Measurements from ENCODE around the gene CCNK.

CCNK gene

DNA sequence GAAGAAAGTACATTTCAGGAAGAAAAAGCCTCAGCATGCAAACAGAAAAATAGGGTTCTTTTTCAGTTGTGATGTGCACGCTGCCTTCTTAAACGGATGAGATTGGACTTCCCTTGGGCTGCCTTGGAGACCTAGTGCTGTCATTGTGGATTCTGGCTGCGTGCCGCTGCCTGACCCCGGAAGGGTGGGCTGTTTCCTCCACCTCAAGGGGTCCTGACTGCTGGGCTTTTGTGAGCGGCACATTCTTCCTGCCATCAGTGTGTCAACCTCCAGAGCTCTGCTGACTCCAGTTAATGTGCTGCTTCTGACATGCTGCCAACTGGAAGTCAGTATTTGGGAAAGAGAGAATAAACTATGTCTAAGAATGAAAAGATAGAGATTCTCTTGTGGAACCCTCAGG is 25.1 kb downstream of the CCNK start:
- TF ChIP-seq, protein P1, sequence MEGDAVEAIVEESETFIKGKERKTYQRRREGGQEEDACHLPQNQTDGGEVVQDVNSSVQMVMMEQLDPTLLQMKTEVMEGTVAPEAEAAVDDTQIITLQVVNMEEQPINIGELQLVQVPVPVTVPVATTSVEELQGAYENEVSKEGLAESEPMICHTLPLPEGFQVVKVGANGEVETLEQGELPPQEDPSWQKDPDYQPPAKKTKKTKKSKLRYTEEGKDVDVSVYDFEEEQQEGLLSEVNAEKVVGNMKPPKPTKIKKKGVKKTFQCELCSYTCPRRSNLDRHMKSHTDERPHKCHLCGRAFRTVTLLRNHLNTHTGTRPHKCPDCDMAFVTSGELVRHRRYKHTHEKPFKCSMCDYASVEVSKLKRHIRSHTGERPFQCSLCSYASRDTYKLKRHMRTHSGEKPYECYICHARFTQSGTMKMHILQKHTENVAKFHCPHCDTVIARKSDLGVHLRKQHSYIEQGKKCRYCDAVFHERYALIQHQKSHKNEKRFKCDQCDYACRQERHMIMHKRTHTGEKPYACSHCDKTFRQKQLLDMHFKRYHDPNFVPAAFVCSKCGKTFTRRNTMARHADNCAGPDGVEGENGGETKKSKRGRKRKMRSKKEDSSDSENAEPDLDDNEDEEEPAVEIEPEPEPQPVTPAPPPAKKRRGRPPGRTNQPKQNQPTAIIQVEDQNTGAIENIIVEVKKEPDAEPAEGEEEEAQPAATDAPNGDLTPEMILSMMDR (IDR thresholded peaks at IDR 0.05; ENCODE audit: low read depth, low read length), result no peak

DNA sequence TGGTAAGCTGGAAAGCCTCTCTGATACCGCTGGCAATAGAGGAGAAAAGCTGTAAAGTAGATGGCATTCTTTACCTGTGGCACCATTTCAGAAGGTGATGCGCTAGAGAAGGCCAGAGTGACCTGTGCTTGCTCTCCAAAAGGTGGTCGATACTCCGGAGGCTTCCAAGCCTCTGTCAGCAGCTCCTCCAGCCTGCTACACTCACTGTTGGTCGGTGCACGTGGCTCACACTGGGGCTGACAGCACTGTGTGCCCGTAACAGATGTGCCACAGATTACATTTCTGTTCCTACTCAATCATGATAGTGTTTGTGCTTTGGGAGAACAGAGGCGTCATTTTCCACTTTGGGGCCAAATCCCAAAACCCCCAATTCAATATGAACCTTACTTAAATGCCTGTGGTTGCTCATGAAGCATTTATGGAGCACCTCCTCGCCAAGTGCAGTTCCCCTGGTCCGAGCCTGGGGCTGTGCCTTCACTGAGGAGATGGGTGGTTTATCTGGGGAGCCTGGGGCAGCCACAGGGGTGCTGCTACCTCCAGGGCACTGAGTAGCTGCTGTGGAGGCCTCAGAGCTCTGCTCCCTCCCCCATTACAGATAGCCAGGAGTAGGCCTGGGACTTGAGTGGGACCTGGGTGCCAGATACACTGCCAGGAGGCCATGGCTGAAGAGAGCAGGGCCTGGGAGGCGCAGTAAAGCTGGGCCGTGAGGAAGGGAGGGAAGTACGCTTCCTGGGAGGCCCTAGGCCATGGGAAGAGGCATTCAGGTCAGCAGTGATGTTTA is 26.8 kb downstream of the CCNK start:
- no peak overlapping the region for H3K4me3 ChIP-seq (ENCODE audit: low read depth, low read length)
- TF ChIP-seq, protein P1 (IDR thresholded peaks at IDR 0.05; ENCODE audit: low read depth, low read length), result no peak

More for the DNA sequence above, 25.1 kb downstream of the CCNK start:
- no peak overlapping the region for H3K4me3 ChIP-seq (ENCODE audit: low read depth, low read length)

DNA sequence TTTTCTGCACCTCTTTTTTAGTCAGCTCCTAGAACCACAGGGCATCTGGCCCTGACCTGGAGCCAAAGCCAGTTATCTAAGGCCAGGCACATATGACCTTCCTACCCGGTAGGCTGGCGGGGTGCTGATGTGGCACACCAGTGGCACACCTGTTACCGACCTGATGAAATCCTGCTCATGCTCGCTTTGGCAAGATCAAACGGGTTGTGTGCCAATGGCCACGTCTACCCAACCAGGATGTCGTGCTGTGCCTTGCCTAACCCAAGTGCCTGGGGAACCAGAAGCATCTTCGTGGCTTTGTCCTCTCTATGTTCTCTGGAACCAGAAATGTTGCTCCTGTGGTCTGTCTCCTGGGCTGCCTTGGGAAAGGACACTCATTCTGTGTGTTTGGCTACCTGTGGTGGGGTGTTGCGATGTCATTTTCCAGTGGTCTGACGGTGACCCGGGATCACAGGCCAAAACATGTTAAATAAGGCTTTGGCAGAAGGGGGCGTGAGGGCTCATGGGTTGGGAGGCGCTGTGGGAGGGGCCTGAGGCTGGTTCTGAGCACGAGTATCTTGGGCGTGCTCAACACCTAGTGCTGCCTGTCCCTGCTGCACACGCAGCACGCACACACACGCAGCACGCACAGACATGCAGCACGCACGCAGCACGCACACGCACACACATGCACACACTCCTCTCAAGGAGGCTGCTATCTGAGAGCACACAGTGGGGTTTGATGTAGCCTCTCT is 27.9 kb downstream of the CCNK start:
- H3K4me3 ChIP-seq (ENCODE audit: low read depth, low read length), result no peak overlapping the region
- TF ChIP-seq, protein P1 (IDR thresholded peaks at IDR 0.05; ENCODE audit: low read depth, low read length), result no peak

DNA sequence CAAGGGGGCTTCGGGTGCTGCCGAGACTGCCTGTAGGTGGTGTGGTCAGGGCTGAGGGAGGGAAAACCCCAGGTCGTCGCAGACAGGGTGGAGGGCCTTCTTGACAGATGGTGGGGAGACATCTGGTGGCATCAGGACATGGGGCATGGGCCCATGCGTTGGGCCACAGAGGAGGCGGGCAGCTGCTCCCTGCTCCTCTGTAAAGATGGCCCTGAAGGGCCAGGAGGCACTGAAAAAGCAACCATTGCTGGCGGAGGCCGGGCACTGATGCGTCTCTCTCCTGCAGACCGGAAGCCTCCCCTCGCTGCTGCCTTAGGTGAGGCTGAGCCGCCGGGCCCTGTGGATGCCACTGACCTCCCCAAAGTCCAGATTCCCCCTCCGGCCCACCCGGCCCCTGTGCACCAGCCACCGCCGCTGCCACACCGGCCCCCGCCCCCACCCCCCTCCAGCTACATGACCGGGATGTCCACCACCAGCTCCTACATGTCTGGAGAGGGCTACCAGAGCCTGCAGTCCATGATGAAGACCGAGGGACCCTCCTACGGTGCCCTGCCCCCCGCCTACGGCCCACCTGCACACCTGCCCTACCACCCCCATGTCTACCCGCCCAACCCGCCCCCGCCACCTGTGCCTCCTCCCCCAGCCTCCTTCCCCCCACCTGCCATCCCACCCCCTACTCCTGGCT is 28.8 kb downstream of the CCNK start:
- H3K4me3 ChIP-seq (ENCODE audit: low read depth, low read length), result no peak overlapping the region
- TF ChIP-seq, protein P1 (IDR thresholded peaks at IDR 0.05; ENCODE audit: low read depth, low read length), result no peak

DNA sequence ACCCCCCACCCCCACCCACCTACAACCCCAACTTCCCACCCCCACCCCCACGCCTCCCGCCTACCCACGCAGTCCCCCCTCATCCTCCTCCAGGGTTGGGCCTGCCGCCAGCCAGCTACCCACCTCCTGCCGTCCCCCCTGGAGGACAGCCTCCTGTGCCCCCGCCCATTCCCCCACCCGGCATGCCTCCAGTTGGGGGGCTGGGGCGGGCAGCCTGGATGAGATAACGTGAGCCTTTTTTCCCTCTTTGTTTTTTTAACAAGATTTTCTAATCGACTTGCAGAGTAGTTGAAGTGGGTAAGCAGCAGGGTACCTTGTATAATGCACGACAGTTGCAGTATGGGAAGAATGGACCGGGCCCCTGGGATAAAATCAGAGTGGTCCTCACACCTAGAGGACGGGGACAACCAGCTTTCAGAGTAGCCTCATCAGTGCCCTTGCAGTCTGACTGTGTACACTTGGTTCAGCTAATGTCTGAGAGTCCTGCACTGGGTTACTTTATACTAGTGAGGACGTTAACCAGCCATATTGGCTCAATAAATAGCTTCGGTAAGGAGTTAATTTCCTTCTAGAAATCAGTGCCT is 29.4 kb downstream of the CCNK start:
- TF ChIP-seq, protein P1 (IDR thresholded peaks at IDR 0.05; ENCODE audit: low read depth, low read length), result no peak
- no peak overlapping the region for H3K4me3 ChIP-seq (ENCODE audit: low read depth, low read length)

DNA sequence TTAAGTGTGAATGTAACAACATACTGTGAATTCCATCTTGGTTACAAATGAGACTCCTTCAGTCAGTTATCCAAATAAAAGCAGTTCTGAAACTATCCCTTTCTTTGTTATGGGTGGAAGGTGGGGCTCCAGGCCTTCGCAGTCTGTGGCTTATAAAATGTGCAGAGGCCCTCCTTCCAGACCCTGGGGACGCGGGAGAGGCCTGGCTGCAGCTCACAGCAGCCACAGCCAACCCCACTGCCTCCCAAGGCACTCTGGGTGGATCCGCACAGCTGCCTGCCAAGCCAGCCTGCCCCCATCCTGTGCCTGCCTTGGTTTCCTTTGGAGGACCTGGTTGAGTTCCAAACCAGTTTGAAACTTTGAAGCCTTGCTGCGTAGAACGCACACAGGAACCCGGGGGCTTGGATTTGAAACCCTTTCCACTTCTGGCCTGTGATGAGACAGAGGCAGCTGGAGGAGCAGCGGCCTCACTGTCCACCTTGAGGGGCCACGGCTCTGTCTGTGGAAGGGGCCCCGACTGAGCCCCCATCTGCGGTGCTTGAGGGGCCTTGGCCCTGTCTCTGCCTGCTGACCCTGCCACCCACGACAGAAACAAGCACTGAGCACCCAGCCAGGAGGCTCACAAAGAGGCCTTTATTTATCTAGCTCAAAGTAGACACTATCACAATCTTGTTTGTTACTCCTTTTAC is 30.4 kb downstream of the CCNK start:
- TF ChIP-seq, protein P1 (IDR thresholded peaks at IDR 0.05; ENCODE audit: low read depth, low read length), result no peak
- no peak overlapping the region for H3K4me3 ChIP-seq (ENCODE audit: low read depth, low read length)
